EH (cell line): ENCODE measurements around the gene HOXC13.

Experiments used
- DNase-seq: peaks from one replicate; pipeline ENCODE4 v3.0.0-alpha.2; 2015; ENCODE audit warnings: low read depth

Gene HOXC13

DNA sequence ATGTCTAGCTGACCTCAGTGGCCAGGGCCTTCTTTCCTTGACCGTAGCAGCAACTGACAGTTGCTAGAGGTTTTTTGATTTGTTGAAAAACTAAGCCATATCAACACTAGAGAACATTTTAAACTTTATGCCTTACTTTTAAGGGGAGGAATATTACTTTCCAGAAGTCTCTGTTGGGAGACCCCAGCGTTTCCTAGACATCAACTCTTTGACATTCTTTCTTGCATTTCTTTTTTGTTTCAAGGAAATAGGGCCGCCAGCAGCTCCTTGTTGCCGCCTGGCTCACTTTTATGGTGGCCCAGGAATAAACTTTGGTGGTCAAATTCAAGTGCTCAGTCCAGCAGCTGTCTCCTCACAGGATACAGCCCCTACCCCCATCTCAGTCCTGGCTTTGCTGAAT, 31.8 kb downstream of the HOXC13 start:
- DNase-seq: no peak

DNA sequence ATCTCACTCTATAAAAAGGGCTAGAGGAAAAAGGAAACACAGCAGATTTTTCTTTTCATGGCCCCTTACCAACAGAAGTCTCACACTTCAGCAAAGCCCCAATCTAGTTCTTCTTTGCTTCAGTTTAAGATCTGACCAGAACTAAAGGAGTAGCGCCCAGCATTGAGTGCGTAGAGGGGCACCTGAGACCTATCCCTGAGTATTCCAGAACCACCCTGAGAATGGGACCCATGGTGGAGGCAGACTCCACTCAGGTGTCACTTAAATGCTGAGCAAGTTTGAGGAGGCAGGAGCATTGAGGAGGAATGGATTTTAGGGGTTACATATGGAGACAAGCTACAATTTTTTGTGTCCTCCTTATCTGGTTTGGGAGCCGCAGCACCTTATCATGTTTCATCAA, 32.5 kb downstream of the HOXC13 start:
- DNase-seq: no peak

DNA sequence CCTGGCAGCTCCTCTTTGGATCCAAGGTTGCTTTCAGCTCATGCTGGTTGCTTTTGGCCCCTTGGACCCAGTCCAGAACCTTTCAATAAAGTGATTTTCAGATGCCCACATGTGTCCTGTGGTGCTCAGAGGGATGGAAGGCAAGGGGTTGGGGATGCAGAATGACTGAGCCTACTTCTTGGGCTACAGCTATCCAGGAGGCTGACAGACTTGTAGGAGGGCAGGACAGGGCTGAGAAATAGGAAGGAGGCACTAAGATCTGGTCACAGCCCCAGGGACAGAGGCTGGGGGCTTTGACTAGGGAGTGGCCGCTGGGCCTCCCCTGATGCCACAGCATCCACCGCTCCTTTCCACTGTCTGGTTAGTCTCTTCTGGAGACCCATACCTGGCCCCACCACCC, 33.1 kb downstream of the HOXC13 start:
- DNase-seq: no peak

DNA sequence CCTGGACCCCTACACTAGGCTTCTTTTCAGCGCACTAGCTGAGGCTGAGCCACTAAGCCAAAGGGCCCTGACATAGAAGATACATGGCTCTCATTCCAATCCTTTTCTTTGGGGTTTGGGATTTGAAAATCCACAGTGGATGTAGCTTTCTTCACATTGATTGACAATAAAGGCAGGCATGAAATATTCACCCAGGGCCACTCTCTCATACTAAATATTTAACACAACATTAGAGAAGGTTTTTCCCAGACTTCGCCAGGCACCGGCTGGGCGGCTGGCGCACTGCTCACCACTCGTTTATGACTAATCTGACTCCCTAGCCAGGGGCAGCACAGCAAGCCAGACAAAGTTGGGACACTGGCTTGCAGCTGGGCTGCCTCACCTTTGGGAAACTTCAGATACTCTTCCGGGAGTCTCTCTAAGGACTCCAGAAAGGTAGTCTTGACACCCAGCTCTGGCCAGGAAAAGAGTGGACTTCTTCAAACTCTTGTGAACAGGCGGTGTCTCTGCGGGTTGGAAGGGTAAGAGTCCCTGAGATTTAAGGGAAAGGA, 33.6 kb downstream of the HOXC13 start:
- DNase-seq: peak; percentile 68

DNA sequence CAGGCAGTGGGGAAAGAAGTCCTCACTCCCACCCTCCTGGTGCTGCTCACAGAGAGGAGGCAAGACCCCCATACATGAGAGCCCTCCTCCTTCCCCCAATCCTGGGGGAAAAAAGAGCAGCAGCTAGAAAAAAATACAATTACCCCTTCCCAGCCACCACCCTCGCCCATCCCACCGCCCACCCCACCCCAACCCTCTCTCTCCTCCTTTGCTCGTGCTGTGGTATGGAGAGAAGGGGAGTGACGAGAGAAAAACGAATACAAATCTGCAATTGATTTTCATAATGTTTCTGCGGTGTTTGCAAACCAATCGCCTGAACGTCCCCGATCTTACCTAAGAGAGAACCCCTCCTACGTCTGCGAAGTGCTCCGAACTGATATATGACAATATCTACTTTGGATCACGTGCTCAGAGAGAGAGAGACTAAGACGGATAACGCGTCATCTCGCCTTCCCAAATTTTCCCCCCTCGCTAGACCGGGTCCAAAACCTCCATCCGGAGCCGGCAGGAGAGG, 34.1 kb downstream of the HOXC13 start, which contains the start of gene HOXC11:
Gene HOXC11, plus strand, starts transcription at position 405 of the 514 bp plus-strand sequence. CDS start 116 bp downstream, outside the sequence.
- peak; percentile 43 for DNase-seq

DNA sequence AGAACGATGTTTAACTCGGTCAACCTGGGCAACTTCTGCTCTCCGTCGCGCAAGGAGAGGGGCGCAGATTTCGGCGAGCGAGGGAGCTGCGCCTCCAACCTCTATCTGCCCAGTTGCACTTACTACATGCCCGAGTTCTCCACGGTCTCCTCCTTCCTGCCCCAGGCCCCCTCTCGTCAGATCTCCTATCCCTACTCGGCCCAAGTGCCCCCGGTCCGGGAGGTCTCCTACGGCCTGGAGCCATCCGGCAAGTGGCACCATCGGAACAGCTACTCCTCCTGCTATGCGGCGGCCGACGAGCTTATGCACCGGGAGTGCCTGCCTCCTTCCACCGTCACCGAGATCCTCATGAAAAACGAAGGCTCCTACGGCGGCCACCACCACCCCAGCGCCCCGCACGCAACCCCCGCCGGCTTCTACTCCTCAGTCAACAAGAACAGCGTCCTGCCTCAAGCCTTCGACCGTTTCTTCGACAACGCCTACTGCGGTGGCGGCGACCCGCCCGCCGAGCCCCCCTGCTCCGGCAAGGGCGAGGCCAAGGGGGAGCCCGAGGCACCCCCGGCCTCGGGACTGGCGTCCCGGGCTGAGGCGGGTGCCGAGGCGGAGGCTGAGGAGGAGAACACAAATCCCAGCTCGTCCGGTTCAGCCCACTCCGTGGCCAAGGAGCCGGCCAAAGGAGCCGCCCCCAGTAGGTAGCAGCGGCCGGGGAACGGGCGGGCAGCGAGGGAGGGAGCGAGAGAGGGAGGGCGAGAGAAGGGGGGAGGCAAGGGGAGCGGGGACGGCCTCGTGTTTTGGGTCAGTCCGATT, 34.8 kb downstream of the HOXC13 start:
- peak; percentile 72 for DNase-seq

DNA sequence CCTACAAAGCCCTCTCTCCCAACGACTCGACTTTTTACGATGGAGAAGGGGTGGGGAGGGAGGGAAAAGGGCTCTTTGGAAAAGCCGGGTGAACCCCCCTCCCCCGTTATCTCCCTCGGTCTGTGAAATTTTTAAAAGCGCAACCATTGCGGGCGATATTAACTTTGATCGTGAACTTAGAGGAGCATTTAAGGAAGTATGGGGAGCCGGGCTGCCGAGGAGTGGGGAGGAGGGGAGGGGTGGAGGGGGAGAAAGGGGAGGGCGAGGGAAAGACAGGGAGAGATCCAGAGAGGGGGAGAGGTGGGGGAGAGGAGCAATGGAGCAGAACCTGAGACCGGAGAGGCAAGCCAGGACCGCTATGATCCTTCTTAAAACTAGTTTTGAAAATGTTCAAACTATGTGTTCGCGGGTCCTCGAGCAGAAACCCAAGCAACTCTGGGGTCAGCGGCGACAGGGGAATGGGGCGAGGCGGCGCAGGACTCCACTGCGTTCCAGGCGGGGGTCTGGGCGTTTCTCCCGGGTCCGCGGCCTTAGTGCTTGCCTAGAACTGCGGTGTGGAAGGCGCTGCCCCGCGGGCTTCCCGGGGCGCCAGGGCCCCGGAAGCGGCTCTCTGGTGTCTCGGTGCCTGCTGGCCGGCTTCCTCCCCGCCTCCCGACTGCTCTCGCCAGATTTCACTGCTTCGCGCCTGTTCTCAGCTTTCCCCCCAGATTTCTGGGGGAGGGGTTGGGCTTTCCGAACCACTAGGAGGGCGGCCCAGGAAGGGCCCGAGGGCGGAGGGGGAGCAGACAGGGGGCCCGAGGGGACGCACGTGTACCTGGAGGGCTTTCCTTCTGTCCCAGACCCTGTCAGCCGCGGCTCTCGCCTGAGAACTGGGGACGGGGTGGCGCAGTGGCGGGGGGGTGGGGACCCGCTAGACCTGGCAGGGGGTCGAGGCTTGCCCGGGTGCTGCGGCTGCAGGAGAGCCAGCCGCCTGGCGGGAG, 35.7 kb downstream of the HOXC13 start, which contains the start of gene HOTAIR:
Gene HOTAIR, minus strand, starts transcription at position 871 of the 980 bp plus-strand sequence.
- DNase-seq: peak; percentile 75

DNA sequence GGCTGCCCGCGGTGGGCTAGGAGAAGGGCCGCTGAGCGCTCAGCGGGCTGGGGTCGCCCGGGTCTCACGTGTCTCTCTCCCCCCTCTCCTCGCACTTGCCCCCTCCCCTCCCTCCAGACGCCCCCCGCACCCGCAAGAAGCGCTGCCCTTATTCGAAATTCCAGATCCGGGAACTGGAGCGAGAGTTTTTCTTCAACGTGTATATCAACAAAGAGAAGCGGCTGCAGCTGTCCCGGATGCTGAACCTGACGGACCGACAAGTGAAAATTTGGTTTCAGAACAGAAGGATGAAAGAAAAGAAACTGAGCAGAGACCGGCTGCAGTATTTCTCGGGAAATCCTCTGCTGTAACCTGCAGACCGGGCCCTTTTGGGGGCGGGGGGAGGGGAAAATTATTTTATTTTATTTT, 36.4 kb downstream of the HOXC13 start:
- peak; percentile 39 for DNase-seq

DNA sequence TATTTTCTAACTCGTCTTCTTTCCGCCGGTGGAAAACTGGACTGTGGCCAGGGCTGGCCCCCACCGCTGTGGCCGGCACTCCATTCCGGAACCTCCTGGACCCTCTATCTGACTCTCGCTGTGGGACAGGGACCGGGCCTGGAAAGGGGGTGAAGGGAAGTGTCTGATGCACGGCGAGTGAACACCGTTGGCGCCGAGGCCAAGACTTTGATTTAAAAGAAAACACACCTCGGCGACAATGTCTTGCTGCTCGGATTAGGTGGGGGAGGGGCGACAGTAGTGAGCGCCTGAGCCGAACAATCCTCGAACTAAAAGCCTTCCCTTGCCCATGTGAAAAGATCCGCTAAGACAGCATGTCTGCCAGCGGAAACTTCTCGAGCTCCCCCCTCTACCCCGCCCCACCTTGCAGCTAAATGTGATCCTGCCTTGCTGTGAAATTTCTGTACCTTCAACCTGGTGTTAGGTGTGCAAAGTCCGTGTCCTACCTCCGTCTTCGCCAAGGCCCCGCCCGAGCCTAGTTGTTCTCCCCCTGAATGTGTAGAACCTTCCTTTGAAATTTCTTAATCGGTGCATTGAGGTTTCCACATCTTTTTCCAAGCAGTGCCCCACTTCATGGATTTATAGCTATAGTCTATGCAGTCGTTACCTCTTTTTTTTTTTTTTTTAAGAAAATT, 37.0 kb downstream of the HOXC13 start:
- DNase-seq: no peak

DNA sequence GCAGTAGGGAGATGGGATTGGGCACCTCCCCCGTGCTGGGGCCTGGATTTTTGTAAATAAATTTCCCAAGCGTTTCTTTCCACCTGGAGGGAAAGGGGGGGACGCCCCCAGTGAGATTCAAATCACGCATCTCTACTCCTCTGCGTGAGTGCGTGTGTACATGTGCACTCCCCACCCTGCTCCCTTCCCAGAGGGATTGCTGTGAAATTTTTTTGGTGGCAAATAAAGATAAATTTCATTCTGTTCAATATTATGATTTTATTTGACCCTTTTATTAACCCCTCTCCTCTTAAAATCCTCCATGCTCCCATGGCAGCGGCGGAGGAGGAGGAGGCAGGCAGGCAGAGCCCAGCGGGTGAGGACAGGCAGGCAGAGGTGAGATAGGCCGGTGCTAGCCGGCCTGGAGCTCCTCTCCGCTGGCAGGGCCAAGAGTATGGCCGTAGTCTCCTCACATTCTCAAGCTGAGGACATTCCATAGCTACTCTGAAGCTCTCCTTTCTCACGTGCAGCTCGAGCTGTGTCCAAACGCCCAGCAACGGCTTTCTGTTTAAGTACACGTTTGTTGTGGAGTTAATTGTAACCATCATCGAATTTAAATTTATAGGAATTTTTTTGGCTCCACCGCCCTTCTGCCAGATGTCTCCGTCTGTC, 37.7 kb downstream of the HOXC13 start:
- peak; percentile 72 for DNase-seq

DNA sequence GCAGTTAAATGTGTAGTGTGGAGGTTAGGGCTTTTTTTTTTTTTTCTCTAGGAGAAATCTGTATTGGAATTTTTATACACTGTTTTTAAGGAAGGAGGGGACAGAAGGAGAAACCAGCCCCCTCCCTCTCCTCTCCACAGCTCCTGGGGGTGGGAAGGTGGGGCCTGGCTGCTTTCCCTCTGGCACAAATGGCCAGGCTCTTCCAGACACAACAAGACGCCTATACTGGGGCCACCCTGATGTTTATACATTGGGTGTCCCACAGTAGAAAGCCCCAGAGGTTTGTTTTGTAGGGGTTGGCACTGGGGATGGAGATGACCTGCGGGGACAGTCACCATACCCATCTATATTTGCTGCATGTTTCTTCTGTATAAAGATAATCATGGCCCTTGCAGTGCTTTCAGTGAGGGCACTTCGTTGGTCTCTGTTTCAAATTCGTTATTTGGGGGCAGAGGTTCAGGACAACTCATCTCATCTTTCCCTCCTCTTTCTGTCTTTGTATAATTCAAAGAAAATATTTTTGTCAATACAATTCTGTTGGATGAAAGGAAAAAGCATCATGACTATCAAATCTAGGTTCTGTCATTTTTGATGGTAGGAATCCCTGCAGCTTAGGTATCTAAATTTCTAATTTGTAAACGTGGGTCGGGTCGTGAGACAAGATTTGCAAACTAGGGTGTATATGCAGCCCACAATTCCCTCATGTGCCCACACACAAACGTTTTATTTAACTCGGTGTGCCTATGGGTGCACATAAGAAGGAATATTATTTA, 38.4 kb downstream of the HOXC13 start:
- no peak for DNase-seq

DNA sequence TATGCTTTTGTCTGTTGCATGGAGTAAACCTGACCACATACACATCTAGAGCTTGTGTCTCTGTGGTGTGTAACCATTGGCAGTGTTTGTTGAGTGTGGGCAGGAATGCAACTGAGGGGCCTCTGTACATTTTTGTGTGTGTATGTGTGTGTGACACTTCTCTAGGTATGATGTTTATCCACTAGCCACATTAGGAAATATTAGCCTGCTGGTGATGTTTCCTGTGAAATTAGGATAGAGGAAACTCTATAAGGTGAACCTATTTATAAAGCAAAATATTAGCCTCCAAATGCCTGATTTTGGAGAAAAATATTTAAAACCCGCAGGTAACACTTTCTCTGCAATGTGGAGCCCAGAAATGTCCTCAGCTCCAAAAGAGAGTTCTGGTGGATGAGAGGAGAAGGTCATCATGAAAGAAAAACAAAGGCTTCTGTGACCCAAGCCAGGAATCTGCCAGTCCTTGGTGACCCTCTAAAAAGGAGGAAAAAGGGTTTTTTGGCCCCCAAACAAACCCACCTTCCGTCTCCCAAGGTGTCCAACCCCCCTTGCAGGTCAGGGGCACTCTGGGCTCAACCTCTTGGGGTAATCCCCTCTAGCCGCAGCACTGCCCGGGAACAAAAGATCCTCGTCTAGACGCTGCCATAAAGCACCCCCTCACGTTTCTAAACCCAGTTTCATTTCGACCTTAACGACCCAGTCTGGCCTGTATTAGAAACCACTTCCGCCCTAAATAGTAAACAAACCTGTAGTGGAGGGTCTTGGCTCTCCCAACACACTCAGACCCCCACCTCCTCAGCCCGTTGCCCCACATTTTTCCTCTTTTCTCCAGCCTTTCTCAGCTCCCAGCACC, 39.2 kb downstream of the HOXC13 start:
- no peak for DNase-seq

DNA sequence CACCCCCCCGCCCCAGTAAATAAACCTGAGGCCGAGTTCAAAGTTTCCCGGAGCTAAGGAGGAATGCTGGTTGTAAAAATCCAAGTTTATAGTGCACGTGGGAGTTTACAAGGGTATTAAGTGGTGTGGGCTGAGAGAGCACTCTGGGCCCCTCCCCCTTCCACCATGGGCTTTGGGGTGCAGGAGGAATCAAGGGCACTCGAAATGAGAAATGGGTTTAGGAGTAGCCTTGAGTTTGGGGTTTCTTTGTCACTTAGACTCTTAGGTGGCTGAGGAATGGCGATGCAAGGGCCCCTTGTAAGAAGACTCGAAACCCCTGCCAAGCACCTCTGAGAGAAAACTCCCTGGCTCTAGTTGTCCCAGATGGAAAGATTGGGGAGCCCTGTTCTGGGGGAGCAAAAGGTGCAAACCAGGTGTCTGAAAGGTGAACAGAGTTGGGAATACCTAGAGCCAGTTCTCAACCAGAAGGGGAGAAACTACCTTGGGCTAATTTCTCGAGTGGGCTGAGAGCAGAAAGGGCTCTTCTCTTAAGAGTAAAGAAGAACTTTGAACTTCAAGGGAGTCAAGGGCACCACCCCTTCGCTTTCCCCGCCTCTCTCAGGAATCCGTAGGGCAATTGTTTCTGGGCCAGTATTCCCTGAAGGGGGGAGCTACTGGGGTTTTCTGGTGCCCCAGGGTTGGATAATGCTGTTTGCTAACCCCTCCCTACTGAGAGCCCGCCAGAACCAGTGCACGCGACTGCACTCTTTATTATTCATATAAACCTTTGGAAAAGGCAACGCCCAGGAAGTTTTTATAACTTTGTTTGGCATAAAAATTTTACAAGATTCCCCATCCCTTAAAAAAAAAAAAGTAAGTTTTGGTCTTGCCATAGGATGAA, 40.1 kb downstream of the HOXC13 start:
- DNase-seq: peak; percentile 76

DNA sequence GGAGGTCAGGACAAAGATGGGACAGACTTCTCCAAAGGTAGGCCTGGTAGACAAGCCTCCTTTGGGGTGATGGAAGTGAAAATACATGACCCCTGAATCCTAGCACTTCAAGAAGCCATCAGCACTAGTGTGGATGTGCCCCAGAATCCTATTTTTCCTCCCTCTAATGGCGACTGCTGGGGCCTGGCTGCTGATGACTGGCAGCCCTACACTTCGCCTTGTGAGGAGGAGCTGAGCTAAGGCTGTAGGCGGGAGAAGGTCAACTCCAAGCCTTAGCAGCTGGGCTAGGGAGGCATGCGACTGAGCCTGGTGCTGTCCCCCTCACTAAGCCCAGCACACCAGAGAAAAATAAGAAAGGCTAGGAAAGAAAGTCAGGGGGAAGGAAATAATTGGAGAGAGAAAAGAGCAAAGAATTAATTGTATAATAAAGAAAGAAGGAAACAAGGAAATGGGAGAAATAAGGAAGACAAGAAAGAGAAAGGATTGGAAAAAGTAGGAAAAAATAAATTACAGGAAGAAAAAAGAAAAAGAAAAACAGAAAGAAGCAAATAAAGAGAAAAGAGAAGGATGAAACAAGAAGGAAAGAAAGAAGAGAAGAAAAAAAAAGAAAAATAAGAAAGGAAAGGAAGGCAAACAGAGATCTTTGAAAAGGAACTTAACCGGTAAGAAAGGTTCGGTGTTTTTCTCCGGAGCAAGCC, 41.6 kb downstream of the HOXC13 start:
- DNase-seq: peak; percentile 58

DNA sequence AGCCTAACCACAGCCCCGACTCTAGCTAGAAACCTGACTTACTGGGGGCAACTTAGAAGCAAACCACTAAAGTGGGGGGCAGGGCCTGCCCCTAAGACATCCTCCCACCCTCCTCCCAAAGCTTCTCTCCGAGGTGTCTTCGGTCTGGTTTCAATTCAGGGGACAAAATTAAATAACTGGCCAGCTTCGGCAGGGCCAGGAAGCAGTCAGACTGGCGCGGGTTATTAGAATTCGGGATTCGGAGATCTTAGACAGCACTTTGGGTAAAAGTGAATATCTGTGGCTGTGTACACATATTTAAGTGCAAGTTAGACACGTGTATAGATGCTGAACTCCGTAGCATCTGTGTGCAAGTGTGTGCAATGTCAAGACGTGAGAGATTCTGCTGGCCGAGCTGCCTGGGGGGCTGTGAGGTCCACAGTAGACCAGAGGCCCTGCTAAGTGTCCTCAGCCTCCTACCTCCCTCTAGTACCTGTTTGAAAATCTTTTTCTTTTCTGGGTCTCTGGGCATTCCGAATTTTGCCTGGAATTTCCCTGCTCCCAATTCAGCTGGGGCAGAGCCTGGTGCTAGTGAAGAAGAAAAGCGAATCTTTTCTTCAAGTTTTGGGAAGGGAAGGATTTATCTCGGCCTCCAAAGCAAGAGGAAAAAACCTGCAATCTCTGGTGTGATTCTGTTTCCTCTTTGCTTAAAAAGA, 42.3 kb downstream of the HOXC13 start:
- peak; percentile 40 for DNase-seq

DNA sequence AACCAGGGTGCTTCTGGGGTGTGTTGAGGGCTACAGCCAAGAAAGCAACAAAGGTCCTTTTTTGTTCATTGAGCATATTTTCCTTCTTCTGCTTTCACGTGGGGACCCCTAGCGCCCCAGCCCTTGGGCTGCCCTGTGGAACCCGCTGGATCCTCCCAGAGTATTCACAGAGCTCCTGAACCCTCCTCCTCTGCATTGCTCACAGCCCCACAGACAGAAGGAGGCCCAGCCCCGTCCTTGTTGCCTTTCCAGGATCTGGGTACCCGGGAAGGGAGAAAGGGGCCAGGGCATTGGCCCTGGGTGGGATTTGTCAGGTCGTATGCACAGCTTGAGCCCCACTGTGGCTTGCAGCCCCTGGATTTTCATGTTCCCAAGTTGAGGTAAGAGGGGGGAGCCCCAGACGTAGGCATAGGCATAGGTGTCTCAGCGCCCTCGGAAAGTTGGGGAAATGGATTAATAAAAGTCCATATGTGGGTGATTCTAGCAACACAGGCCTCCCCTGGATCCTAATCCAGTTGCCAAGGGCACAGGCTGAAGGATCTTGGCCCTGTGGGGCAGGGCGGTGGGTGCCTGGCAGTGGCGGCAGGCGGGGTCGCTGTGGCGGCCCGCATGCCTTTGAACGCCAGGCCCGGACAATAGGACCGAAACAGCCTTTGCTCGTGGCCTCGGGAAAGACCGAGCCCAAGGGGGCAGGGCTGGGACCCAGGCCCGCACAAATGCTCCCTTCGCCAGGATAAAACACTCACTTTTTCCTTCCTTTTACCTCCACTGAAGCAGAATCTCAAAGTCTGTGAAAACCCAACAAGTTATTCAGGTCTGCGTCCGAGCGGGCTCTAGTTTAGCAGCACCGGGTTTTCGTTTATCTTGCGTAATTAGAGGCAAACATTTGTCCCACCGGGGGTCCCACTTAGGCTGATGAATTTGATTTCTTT, 43.3 kb downstream of the HOXC13 start:
- DNase-seq: peak; percentile 60
